Lower leg skin (tissue), 3 donors: ENCODE results near the gene SLC2A11.

Experiments used
- CTCF ChIP-seq, 3 donors: fragments of 450-650 bp; IDR thresholded peaks; one replicate each; pipeline ENCODE4 v1.5.1; 2016; ENCODE audit warnings: antibody characterized with exemption in 3 of 3, mild to moderate bottlenecking in 3 of 3, moderate library complexity in 2 of 3
- POLR2A ChIP-seq, 2 donors: fragments of 450-650 bp; IDR thresholded peaks; one replicate each; pipeline ENCODE4 v1.6.1; 2016 to 2017; ENCODE audit warnings: antibody characterized with exemption in 2 of 2, mild to moderate bottlenecking in 1 of 2, moderate library complexity in 1 of 2

- TF ChIP-seq POLR2A (IDR thresholded peaks at IDR 0.05): no peak
- no peak for TF ChIP-seq CTCF (IDR thresholded peaks at IDR 0.05)
These were observed 68.9 kb downstream of the SLC2A11 start for GRCh38 chr22:23926561-23926960.
